Fibroblast of lung (primary cell): Measurements from ENCODE around the gene TMEM127. TPM values are rescaled to one million over a fixed set of nuclear protein-coding genes. Genes with fewer than 3 reads are reported as not detected.

Experiments used
- DNase-seq, 2 donors: peaks; one replicate each; pipeline versions ENCODE4 v3.0.0 to v3.0.0-alpha.2; 2010; ENCODE audit warnings: low read depth in 2 of 2
- H2AFZ ChIP-seq: 2 replicates; pipeline ENCODE4 v1.5.1; 2012; ENCODE audit warnings: low read length, control low read depth, inconsistent platforms
- H3K27ac ChIP-seq: 2 replicates; pipeline ENCODE4 v1.5.1; 2011; ENCODE audit warnings: low read length, control low read depth; ENCODE audit not compliant: insufficient read depth
- H3K27me3 ChIP-seq: 2 replicates; pipeline ENCODE4 v1.5.1; 2011; ENCODE audit warnings: mild to moderate bottlenecking, low read length; ENCODE audit not compliant: control insufficient read depth, insufficient read depth
- H3K36me3 ChIP-seq: 2 replicates; pipeline ENCODE4 v1.5.1; 2011; ENCODE audit warnings: low read length; ENCODE audit not compliant: control insufficient read depth, insufficient read depth
- H3K4me1 ChIP-seq: 2 replicates; pipeline ENCODE4 v1.5.1; 2011; ENCODE audit warnings: low read length; ENCODE audit not compliant: control insufficient read depth, insufficient read depth; ENCODE audit errors: extremely low read depth
- H3K4me2 ChIP-seq: 2 replicates; pipeline ENCODE4 v1.5.1; 2011; ENCODE audit warnings: low read length, control low read depth; ENCODE audit not compliant: insufficient read depth; ENCODE audit errors: extremely low read depth
- H3K4me3 ChIP-seq, 4 experiments: fragments of 200-600 bp in 1 of 4; sonication (generic) in 1 of 4; replicated peaks in 1 of 4; 2 replicates each; pipeline ENCODE4 v1.5.1; 2011 to 2016; ENCODE audit warnings: low read length in 4 of 4, low read depth in 3 of 4, mild to moderate bottlenecking in 3 of 4, control low read depth in 2 of 4, inconsistent platforms in 1 of 4, mixed read lengths in 1 of 4; ENCODE audit not compliant: insufficient read depth in 1 of 4; ENCODE audit errors: control extremely low read depth in 1 of 4
- H3K79me2 ChIP-seq: 2 replicates; pipeline ENCODE4 v1.5.1; 2012; ENCODE audit warnings: mild to moderate bottlenecking, low read length, inconsistent platforms; ENCODE audit not compliant: control insufficient read depth, insufficient read depth
- H3K9ac ChIP-seq: 2 replicates; pipeline ENCODE4 v1.5.1; 2011; ENCODE audit warnings: mild to moderate bottlenecking, low read length, control low read depth; ENCODE audit not compliant: insufficient read depth
- H3K9me3 ChIP-seq: 2 replicates; pipeline ENCODE4 v1.5.1; 2012; ENCODE audit warnings: low read depth, low read length; ENCODE audit not compliant: control insufficient read depth, insufficient read depth
- H4K20me1 ChIP-seq: 2 replicates; pipeline ENCODE4 v1.5.1; 2011; ENCODE audit warnings: low read length; ENCODE audit not compliant: control insufficient read depth, insufficient read depth; ENCODE audit errors: extremely low read depth
- CTCF ChIP-seq, 2 donors: IDR thresholded peaks in 1 of 2; conservative IDR thresholded peaks in 1 of 2; 1 replicate in 1 of 2; 2 replicates in 1 of 2; pipeline ENCODE4 v1.5.1; 2011 to 2012; ENCODE audit warnings: low read length in 2 of 2, control low read depth in 1 of 2, inconsistent platforms in 1 of 2, low read depth in 1 of 2, mild to moderate bottlenecking in 1 of 2
- EZH2 ChIP-seq: IDR thresholded peaks from 2 replicates; pipeline ENCODE4 v1.5.1; 2012; ENCODE audit warnings: low read length, control low read depth, mild to moderate bottlenecking; ENCODE audit errors: missing control alignments
- polyA plus RNA-seq, 2 donors: library from polyadenylated mRNA; depleted of rRNA in 1 of 2; stranded (reverse) in 1 of 2; unstranded in 1 of 2; fragments of >200 nt; gene quantifications; 2 replicates each; pipeline ENCODE4 v1.2.1, GENCODE V29; 2011 to 2012; ENCODE audit warnings: missing spikeins in 1 of 2
- total RNA-seq: library from RNA; depleted of rRNA; stranded (reverse); fragments of >200 nt; gene quantifications from 2 replicates; pipeline ENCODE4 v1.2.1, GENCODE V29; 2014

The TMEM127 gene
- total and polyA plus RNA-seq, 2 donors (not counting 1 experiment from before 2014, with no cell fraction given): 20.8 to 48.0 TPM

- Histone ChIP-seq H3K27me3 (no peaks in the 10 kb centered on the region), H3K27ac (peak overlapping the region; percentile 16), H3K4me2 (peak overlapping the region; percentile 3), H3K4me1 (peaks cover 2% of the 10 kb centered on the region), H3K4me3 (no peak overlapping the region), H2AFZ (peak overlapping the region; percentile 4), H3K9ac (no peak overlapping the region), H3K79me2 (no peaks in the 10 kb centered on the region), H4K20me1 (no peaks in the 10 kb centered on the region), H3K9me3 (no peaks in the 10 kb centered on the region), H3K36me3 (peaks cover under 1% of the 10 kb centered on the region)
- TF ChIP-seq EZH2 (no peak), CTCF (conservative IDR thresholded peaks at IDR 0.05 in 1 of 2, IDR thresholded peaks at IDR 0.05 in 1 of 2; ENCODE audit: low read depth in 1 of 2, low read length in 2 of 2) (no peak)
- peak; percentile 24 to 80 for DNase-seq
These were observed 23.7 kb downstream of the TMEM127 start for GRCh38 chr2:96241900-96242611.

GRCh38 chr2:96241227-96241626 lies 24.6 kb downstream of the TMEM127 start:
- Histone ChIP-seq H3K36me3 (no peaks in the 10 kb centered on the region), H4K20me1 (no peaks in the 10 kb centered on the region), H3K4me2 (no peak overlapping the region), H2AFZ (no peak overlapping the region), H3K79me2 (no peaks in the 10 kb centered on the region), H3K27me3 (no peaks in the 10 kb centered on the region), H3K4me3 (no peak overlapping the region), H3K9me3 (no peaks in the 10 kb centered on the region), H3K27ac (no peak overlapping the region), H3K4me1 (peaks cover 2% of the 10 kb centered on the region), H3K9ac (no peak overlapping the region)
- no peak for DNase-seq
- TF ChIP-seq CTCF (conservative IDR thresholded peaks at IDR 0.05 in 1 of 2, IDR thresholded peaks at IDR 0.05 in 1 of 2; ENCODE audit: low read depth in 1 of 2, low read length in 2 of 2) (no peak), EZH2 (no peak)

GRCh38 chr2:96240341-96241038 lies 25.3 kb downstream of the TMEM127 start:
- no peak for TF ChIP-seq CTCF (conservative IDR thresholded peaks at IDR 0.05 in 1 of 2, IDR thresholded peaks at IDR 0.05 in 1 of 2; ENCODE audit: low read depth in 1 of 2, low read length in 2 of 2)
- no peak for TF ChIP-seq EZH2
- Histone ChIP-seq H2AFZ (no peak overlapping the region), H3K79me2 (no peaks in the 10 kb centered on the region), H3K9me3 (no peaks in the 10 kb centered on the region), H3K4me3 (no peak overlapping the region), H3K36me3 (no peaks in the 10 kb centered on the region), H4K20me1 (no peaks in the 10 kb centered on the region), H3K4me2 (no peak overlapping the region), H3K27me3 (no peaks in the 10 kb centered on the region), H3K9ac (no peak overlapping the region), H3K4me1 (peaks cover 2% of the 10 kb centered on the region), H3K27ac (no peak overlapping the region)
- no peak for DNase-seq
